ENCODE data around the gene PTPRE.

DNA sequence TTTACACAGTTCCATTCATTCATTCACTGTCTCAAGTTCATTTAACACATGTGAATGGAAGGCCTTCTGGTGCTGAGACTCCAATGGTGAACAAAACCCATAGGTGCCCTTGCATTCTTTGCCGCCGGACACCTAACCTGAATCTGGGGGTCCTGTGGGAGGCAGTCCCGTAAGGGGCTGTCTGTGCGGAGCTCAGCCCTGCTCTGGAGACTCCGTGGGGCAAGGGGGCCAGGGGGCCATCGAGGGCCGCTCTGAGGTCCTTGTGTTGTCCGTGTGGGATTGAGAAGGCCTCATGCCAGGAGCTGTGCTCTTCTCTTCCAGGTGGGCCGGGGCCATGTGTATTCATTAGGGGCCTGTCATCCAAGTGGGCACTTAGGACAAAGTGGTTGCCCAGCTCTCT is 15.3 kb downstream of the PTPRE start:
- TF ChIP-seq POLR2AphosphoS5 (IDR thresholded peaks at IDR 0.05; ENCODE audit: low read depth, low read length) (no peak), SIN3A (IDR thresholded peaks at IDR 0.05; ENCODE audit: borderline replicate concordance, insufficient read depth, low read length) (no peak), FOXP2 (optimal IDR thresholded peaks at IDR 0.05; ENCODE audit: borderline replicate concordance, extremely low read depth, extremely low read length, insufficient read depth) (no peak)
- TF ChIP-seq, protein P1, sequence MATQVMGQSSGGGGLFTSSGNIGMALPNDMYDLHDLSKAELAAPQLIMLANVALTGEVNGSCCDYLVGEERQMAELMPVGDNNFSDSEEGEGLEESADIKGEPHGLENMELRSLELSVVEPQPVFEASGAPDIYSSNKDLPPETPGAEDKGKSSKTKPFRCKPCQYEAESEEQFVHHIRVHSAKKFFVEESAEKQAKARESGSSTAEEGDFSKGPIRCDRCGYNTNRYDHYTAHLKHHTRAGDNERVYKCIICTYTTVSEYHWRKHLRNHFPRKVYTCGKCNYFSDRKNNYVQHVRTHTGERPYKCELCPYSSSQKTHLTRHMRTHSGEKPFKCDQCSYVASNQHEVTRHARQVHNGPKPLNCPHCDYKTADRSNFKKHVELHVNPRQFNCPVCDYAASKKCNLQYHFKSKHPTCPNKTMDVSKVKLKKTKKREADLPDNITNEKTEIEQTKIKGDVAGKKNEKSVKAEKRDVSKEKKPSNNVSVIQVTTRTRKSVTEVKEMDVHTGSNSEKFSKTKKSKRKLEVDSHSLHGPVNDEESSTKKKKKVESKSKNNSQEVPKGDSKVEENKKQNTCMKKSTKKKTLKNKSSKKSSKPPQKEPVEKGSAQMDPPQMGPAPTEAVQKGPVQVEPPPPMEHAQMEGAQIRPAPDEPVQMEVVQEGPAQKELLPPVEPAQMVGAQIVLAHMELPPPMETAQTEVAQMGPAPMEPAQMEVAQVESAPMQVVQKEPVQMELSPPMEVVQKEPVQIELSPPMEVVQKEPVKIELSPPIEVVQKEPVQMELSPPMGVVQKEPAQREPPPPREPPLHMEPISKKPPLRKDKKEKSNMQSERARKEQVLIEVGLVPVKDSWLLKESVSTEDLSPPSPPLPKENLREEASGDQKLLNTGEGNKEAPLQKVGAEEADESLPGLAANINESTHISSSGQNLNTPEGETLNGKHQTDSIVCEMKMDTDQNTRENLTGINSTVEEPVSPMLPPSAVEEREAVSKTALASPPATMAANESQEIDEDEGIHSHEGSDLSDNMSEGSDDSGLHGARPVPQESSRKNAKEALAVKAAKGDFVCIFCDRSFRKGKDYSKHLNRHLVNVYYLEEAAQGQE (IDR thresholded peaks at IDR 0.05; ENCODE audit: insufficient read depth in 1 of 2, low read depth in 2 of 2, low read length in 2 of 2), result no peak

Data from PFSK-1 (cell line).